ENCODE measurements around the gene IL23R.

Gene IL23R

DNA sequence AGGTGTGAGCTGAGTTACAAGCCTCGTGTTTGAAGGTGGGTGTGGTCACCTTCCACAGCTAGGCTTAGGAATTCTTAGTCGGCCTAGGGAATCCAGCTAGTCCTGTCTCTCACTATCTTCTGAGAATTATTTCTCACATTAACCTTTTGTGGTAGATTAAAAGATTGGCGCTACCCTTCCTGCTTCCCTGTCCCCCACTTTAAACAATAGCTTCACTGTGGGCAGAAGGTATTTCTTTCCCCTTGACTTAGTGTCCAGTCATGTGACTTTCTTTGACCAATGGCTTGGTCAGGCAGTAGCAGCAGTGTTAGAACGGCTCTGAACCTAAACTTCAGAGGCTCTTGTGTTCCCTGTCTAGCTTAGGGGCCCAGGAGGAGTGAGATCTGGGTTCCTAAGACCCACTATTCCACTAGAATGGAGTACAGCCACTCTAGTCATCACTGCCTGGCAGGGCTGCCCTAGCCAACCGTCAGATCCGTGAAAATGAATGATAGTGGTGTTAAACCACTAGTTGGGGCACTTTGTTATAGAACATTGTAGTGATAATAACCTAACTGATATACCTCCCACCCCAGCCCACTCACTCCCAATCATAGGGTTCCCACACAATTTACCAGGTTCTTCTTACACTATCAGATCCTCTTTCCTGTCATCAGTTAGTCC, 17.6 kb upstream of the IL23R start:
- no peak for DNase-seq (ENCODE audit: insufficient read length, low spot score)

DNA sequence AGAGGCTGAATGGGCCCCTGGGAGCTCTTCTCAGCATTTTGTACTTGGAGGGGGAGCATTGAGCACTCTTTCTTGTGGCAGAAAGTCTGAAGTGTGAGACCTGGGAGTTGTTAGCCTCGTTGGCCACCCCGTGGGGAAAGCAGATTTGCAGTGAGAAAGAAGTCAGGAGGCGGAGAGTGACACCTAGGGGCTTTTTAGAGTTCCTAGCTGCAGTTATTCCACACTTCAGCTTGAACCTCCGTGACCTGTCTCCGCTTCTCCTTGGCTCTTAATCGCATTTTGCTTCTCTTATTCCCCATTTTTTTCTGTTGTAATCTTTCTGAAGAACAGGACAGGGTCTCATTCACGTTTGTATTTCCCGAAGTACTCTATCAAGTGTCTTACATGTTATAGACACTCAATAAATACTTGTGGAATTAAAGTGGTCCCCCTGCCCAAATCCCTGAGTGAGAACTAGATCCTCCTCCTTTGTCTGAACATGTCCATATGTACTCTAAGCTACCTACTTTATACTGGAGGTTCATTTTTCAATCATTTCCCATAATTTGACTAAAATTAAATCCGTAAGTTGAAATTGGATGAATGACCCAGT, 17.0 kb upstream of the IL23R start:
- DNase-seq (ENCODE audit: insufficient read length, low spot score): peak; percentile 50
- no peak for FAIRE-seq

More for the DNA sequence above, 17.6 kb upstream of the IL23R start:
- no peak for FAIRE-seq

GRCh38 chr1:67150931-67151330, 15.3 kb upstream of the IL23R start:
- DNase-seq (ENCODE audit: insufficient read length, low spot score): no peak
- no peak for FAIRE-seq

GRCh38 chr1:67158401-67158800, 7.9 kb upstream of the IL23R start:
- no peak for FAIRE-seq
- no peak for DNase-seq (ENCODE audit: insufficient read length, low spot score)

DNA sequence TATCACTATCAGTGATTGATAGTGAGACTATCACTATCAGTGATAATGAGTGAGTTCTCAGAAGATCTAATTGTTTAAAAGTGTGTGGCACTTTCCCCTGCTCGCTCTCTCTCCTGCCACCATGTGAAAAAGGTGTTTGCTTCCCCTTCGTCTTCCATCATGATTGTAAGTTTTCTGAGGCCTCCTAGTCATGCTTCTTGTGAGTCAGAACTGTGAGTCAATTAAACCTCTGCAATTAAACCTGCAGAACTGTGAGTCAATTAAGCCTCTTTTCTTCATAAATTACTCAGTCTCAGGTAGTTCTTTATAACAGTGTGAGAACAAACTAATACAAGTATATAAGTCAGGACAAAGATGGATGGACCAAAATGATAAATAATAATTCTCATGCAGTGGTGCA, 7.0 kb upstream of the IL23R start:
- DNase-seq (ENCODE audit: insufficient read length, low spot score) (no peak), FAIRE-seq (no peak)

DNA sequence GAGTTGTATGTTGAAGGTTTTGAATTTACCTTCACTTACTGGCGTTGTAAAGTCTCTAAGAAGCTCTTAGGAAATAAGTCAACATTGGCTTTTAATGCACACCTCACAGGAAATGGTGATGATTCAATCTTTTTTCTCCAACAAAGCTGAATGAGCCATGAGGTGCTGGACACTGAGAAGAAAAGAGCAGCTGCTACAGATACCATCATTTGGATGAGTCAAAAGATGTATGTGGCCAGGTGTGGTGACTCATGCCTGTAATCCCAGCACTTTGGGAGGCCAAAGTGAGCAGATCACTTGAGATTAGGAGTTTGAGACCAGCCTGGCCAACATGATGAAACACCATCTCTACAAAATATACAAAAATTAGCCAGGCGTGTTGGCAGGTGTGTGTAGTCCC, 3.3 kb upstream of the IL23R start:
- FAIRE-seq: no peak
- peak; percentile 2 for DNase-seq (ENCODE audit: insufficient read length, low spot score)

- DNase-seq (ENCODE audit: insufficient read length, low spot score) (no peak), FAIRE-seq (no peak)
Measured at GRCh38 chr1:67165468-67166041, 699 bp upstream of the IL23R start.

DNA sequence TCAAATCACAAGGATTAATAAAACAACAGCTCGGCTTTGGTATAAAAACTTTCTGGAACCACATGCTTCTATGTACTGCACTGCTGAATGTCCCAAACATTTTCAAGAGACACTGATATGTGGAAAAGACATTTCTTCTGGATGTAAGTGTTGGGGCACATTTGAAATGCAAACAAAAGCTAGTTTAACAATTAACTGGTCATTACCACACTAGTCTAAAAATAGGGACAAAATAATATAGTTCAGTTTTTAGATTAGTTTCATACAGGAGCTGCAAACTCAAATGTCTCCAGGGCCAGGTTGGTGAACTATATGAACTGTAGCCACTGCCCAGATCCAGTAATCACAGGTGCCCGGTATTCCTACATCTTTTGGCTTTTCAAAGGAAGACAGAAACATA, 3.2 kb downstream of the IL23R start:
- no peak for DNase-seq (ENCODE audit: insufficient read length, low spot score)
- FAIRE-seq: no peak

DNA sequence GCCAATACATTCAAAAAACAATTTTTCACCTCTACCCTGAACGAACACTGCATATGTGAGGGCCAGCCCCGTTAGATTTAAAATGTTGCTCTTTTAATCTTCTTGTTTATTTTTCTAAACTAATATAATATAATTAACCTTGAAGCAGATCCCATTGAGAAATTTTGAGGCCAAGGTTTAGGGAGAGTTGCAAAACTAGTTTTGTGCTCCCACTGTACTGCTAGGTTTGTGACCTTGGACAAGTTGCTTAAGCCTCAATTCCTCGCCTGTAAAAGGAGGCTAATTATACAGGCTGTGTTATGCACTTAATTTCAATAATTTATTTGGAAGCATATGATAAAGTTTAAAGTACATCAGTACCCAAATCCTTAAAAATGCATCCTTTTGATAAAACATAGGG, 3.7 kb downstream of the IL23R start:
- DNase-seq (ENCODE audit: insufficient read length, low spot score) (no peak), FAIRE-seq (no peak)

- no peak for FAIRE-seq
Measured at GRCh38 chr1:67170751-67171573, 4.7 kb downstream of the IL23R start.

DNA sequence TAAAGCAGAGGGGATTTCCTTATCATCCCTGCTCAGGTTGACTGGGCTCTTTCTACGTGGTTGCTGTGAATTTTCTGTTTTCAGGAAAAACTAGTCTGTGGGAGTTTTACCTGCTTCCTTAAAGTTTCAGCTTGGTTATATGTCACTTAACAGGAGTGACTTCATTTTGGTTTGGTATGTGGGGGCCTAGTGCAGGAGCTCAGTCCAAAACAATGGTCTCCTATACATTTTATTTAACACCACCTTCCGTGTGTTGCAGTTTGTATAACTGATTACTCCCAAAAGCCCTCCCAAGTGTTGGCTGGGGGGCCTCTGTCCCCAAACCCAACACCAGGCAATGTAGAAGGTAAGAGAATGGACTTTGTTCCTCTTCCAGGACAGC, 5.3 kb downstream of the IL23R start:
- FAIRE-seq (no peak), DNase-seq (ENCODE audit: insufficient read length, low spot score) (no peak)

More at GRCh38 chr1:67170751-67171573, 4.7 kb downstream of the IL23R start:
- no peak for DNase-seq (ENCODE audit: insufficient read length, low spot score)

DNA sequence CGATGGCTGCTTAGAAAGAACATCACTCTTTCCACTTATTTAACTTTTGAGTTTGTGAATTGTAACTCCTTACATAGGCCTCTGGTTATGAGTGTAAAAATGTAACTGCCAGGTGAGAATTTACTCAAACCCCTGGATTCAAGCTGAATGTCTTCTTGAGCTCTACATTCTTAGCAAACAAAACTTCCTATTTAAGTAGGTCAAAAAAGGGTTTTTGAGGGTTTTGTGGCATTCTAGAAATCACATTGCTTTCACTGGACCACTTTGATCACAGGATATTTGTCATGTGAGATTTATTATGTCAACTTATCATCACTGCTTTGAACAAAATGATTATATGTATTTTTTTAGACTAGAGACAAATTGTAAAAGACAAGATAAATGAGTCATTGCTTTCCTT, 5.7 kb downstream of the IL23R start:
- DNase-seq (ENCODE audit: insufficient read length, low spot score) (no peak), FAIRE-seq (no peak)

DNA sequence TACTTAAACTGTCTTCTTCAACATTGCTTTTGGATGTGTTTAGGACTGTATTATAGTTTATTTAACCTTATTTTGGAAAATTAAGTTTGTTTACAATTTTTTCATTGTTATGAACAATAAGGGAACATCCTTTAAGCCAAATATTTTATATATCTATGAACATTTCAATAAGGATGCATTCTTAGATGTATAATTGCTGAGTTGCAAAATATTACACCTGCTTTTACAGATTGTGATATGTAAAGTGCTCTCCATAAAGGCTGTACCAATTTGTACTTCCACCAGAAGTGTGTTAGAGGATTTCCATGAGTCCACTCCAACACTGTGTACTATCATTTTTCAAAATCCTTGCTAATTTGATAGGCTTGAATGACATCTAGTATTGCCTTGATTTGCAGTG, 7.7 kb downstream of the IL23R start:
- FAIRE-seq (no peak), DNase-seq (ENCODE audit: insufficient read length, low spot score) (no peak)

- no peak for FAIRE-seq
- no peak for DNase-seq (ENCODE audit: insufficient read length, low spot score)
Measured at GRCh38 chr1:67174716-67175284, 8.5 kb downstream of the IL23R start.

GRCh38 chr1:67175530-67176087, 9.4 kb downstream of the IL23R start:
- FAIRE-seq: no peak
- DNase-seq (ENCODE audit: insufficient read length, low spot score): no peak

DNA sequence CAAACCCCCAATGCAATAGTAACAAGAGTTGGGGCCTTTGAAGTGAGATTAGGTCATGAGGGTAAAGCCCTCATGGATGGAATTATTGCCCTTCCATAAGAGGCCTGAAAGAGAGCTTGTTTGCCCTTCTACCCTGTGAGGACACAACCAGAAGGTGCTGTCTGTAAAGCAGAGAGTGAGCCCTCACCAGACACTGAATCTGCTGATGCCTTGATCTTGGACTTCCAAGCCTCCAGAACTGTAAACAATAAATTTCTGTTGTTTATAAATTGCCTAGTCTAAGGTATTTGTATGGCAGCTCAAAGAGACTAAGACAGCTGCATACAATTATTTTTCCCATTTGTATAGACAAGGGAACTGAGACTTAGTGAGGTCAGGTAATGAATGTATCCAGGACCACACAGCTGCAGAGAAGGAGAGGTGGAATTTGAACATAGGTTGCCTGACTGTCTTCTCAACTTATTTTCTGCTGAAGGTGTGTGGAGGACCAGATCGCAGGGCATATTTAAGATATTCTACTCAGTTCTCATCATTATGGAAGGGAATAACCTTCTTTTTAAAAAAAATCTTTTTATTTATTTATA, 18.7 kb downstream of the IL23R start:
- FAIRE-seq (no peak), DNase-seq (ENCODE audit: insufficient read length, low spot score) (no peak)

DNA sequence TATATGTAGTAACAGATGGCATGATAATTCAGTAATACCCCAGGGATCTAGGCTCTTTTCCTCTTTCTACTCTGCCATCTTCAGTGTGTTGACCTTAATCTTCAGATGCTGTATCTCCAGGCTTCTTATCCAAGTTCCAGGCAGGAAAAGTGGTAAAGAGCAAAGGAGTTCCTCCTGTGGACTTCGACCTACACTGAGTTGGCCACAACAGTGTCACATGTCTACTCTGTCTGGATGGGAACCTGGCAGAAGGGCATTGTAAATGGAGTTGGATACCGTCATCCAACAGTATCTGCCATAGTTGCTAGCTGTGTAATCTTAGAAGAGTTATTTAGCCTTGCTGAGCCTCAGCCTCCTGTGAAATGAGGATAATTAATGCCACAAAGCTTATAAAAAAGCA, 21.9 kb downstream of the IL23R start:
- FAIRE-seq: no peak

GRCh38 chr1:67189953-67190352, 23.7 kb downstream of the IL23R start:
- DNase-seq (ENCODE audit: insufficient read length, low spot score) (no peak), FAIRE-seq (no peak)

More for the DNA sequence above, 21.9 kb downstream of the IL23R start:
- DNase-seq (ENCODE audit: insufficient read length, low spot score): no peak

GRCh38 chr1:67190410-67190809, 24.2 kb downstream of the IL23R start:
- FAIRE-seq (no peak), DNase-seq (ENCODE audit: insufficient read length, low spot score) (no peak)

DNA sequence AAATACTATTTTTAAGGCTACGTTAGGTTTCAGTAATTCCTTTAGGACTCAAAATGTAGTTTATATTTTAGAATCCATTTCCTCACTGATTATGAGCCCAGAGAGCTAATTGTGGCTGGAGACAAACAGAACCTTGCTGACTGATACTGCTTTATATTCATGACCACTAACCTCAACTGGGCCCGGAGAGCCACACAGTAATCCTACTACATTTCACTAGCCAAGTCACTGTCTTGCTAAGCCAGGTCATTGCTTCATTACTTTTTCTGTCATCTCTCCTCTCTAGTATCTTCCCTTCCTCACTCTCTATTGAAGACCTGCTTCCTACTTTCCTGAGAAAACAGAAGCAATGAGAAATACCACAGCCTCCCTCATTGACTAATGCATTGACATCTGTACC, 24.7 kb downstream of the IL23R start:
- FAIRE-seq: no peak
- no peak for DNase-seq (ENCODE audit: insufficient read length, low spot score)

Measured in HTR-8/SVneo (cell line).